ENCODE results near the gene FER. TPM values are rescaled to one million over a fixed set of nuclear protein-coding genes. Genes with fewer than 3 reads are reported as not detected.

Gene FER
- total RNA-seq, 2 experiments from 2014 or later: 9.4 to 10.0 TPM

DNA sequence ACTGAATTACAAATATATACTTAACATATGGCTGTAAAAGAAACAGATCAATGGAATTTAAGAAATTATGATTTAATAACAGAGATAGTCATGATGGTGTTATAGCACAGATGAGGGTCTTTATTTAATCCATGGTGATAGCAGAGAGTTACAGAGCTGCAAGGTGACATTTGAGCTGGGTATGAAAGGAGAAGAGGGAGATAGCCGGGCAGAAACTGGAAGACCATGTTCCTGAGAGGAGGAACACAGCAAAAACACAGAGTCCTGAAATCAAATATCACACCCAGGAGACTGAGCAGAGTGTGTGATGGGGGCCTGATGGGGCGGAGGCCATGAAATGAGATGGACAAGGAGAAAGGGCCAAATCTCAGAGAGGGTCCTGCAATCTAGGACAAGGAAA, 498.7 kb downstream of the FER start:
- no peak overlapping the region for H2AFZ ChIP-seq (ENCODE audit: low read length)
- TF ChIP-seq, protein P1, sequence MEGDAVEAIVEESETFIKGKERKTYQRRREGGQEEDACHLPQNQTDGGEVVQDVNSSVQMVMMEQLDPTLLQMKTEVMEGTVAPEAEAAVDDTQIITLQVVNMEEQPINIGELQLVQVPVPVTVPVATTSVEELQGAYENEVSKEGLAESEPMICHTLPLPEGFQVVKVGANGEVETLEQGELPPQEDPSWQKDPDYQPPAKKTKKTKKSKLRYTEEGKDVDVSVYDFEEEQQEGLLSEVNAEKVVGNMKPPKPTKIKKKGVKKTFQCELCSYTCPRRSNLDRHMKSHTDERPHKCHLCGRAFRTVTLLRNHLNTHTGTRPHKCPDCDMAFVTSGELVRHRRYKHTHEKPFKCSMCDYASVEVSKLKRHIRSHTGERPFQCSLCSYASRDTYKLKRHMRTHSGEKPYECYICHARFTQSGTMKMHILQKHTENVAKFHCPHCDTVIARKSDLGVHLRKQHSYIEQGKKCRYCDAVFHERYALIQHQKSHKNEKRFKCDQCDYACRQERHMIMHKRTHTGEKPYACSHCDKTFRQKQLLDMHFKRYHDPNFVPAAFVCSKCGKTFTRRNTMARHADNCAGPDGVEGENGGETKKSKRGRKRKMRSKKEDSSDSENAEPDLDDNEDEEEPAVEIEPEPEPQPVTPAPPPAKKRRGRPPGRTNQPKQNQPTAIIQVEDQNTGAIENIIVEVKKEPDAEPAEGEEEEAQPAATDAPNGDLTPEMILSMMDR (conservative IDR thresholded peaks at IDR 0.05; ENCODE audit: low read length): no peak
- no peak for TF ChIP-seq EZH2phosphoT487 (IDR thresholded peaks at IDR 0.05; ENCODE audit: borderline replicate concordance, low read depth, low read length)
- intact Hi-C loops (cut with micrococcal nuclease; ENCODE audit: unreplicated experiment): no loop called here
- ChIA-PET CTCF (ENCODE audit: unreplicated experiment) (no interaction called here), POLR2A (no interaction called here)
- no peaks in the 10 kb centered on the region for H4K20me1 ChIP-seq (ENCODE audit: insufficient read depth, low read length)
- no peak overlapping the region for H3K4me3 ChIP-seq (ENCODE audit: low read depth, low read length, poor library complexity, severe bottlenecking)
- DNase-seq (ENCODE audit: low spot score): no peak
- H3K9me3 ChIP-seq (ENCODE audit: low read length): peaks cover 9% of the 10 kb centered on the region; the same call in 1 of the 2 replicates
- H3K4me2 ChIP-seq (ENCODE audit: low read length): no peak overlapping the region
- BruUV-seq (replicated peaks): no TSS peak
- no peak overlapping the region for H3K27ac ChIP-seq (ENCODE audit: low read depth, low read length, poor library complexity, severe bottlenecking)
- no peaks in the 10 kb centered on the region for H3K4me1 ChIP-seq (ENCODE audit: insufficient read depth, low read length, poor library complexity, severe bottlenecking)
- H3K9me2 ChIP-seq (ENCODE audit: insufficient read depth, low read length): no peaks in the 10 kb centered on the region
- no peaks in the 10 kb centered on the region for H3K79me2 ChIP-seq (ENCODE audit: insufficient read depth, low read depth, low read length)
- no peaks in the 10 kb centered on the region for H3K36me3 ChIP-seq (ENCODE audit: insufficient read depth, low read length)

Small RNA genes lying within 50 kb of the gene (small RNA-seq; reads per million reads assigned to genes)
- not detected for gene AC109481.1
- not detected for gene RF00019
- 0.16 reads per million for gene RNU6-47P

Measured in OCI-LY7 (cell line).